ENCODE data around the gene TSPO2.

TSPO2 gene

GRCh38 chr6:41008011-41008410, 34.3 kb upstream of the TSPO2 start:
- Histone ChIP-seq H3K36me3 (ENCODE audit: control insufficient read depth, insufficient read depth, low read length) (no peaks in the 10 kb centered on the region), H3K4me2 (ENCODE audit: low read length) (no peak overlapping the region), H3K79me2 (no peaks in the 10 kb centered on the region), H3K9ac (no peak overlapping the region), H3K27me3 (ENCODE audit: control insufficient read depth, insufficient read depth, low read length) (no peaks in the 10 kb centered on the region), H2AFZ (no peak overlapping the region), H3K9me3 (ENCODE audit: control insufficient read depth, low read length) (no peaks in the 10 kb centered on the region), H3K4me1 (no peaks in the 10 kb centered on the region), H3K27ac (no peak overlapping the region), H3K4me3 (ENCODE audit: low read depth, low read length) (no peak overlapping the region)
- TF ChIP-seq CTCF (IDR thresholded peaks at IDR 0.05), result no peak

GRCh38 chr6:41009669-41010068, 32.6 kb upstream of the TSPO2 start:
- H3K9me3 ChIP-seq (ENCODE audit: control insufficient read depth, low read length), result no peaks in the 10 kb centered on the region
- H3K36me3 ChIP-seq (ENCODE audit: control insufficient read depth, insufficient read depth, low read length), result no peaks in the 10 kb centered on the region
- no peak overlapping the region for H3K4me2 ChIP-seq (ENCODE audit: low read length)
- no peaks in the 10 kb centered on the region for H3K27me3 ChIP-seq (ENCODE audit: control insufficient read depth, insufficient read depth, low read length)
- no peak overlapping the region for H2AFZ ChIP-seq
- H3K9ac ChIP-seq, result no peak overlapping the region
- H3K79me2 ChIP-seq, result no peaks in the 10 kb centered on the region
- no peak overlapping the region for H3K4me3 ChIP-seq (ENCODE audit: low read depth, low read length)
- no peak overlapping the region for H3K27ac ChIP-seq
- TF ChIP-seq CTCF (IDR thresholded peaks at IDR 0.05), result no peak
- no peaks in the 10 kb centered on the region for H3K4me1 ChIP-seq

- no peak overlapping the region for H2AFZ ChIP-seq
- no peak for TF ChIP-seq CTCF (IDR thresholded peaks at IDR 0.05)
- H3K4me3 ChIP-seq (ENCODE audit: low read depth, low read length), result no peak overlapping the region
- H3K4me2 ChIP-seq (ENCODE audit: low read length), result no peak overlapping the region
- H3K27me3 ChIP-seq (ENCODE audit: control insufficient read depth, insufficient read depth, low read length), result no peaks in the 10 kb centered on the region
- no peaks in the 10 kb centered on the region for H3K79me2 ChIP-seq
- no peaks in the 10 kb centered on the region for H3K9me3 ChIP-seq (ENCODE audit: control insufficient read depth, low read length)
- no peak overlapping the region for H3K9ac ChIP-seq
- no peaks in the 10 kb centered on the region for H3K36me3 ChIP-seq (ENCODE audit: control insufficient read depth, insufficient read depth, low read length)
- H3K4me1 ChIP-seq, result no peaks in the 10 kb centered on the region
- H3K27ac ChIP-seq, result no peak overlapping the region
Measured at GRCh38 chr6:41011673-41012072, 30.6 kb upstream of the TSPO2 start.

- no peak overlapping the region for H3K9ac ChIP-seq
Measured at GRCh38 chr6:41013466-41014153, 28.7 kb upstream of the TSPO2 start.

More at GRCh38 chr6:41013466-41014153, 28.7 kb upstream of the TSPO2 start:
- H3K27ac ChIP-seq, result no peak overlapping the region
- H3K4me3 ChIP-seq (ENCODE audit: low read depth, low read length), result no peak overlapping the region
- no peaks in the 10 kb centered on the region for H3K4me1 ChIP-seq
- no peaks in the 10 kb centered on the region for H3K79me2 ChIP-seq
- H3K4me2 ChIP-seq (ENCODE audit: low read length), result no peak overlapping the region
- no peaks in the 10 kb centered on the region for H3K27me3 ChIP-seq (ENCODE audit: control insufficient read depth, insufficient read depth, low read length)
- H3K9me3 ChIP-seq (ENCODE audit: control insufficient read depth, low read length), result no peaks in the 10 kb centered on the region
- TF ChIP-seq CTCF (IDR thresholded peaks at IDR 0.05), result no peak
- H2AFZ ChIP-seq, result no peak overlapping the region
- H3K36me3 ChIP-seq (ENCODE audit: control insufficient read depth, insufficient read depth, low read length), result no peaks in the 10 kb centered on the region
